Liver (tissue), 9 donors: Measurements from ENCODE around the gene FAM90A26. TPM values are rescaled to one million over a fixed set of nuclear protein-coding genes. Genes with fewer than 3 reads are reported as not detected.
A peak's percentile ranks its signal among the peaks of the same experiment; 100 is the strongest.
"Not testable (repeated sequence)": the region's sequence is repeated elsewhere in the genome, so short reads cannot be mapped to it uniquely, and the experiment has no call there.

Source experiments
- DNase-seq: peaks from one replicate; pipeline ENCODE4 v3.0.0-alpha.2; 2017; ENCODE audit warnings: low spot score
- H3K27ac ChIP-seq, 2 donors: one replicate each; pipeline ENCODE4 v1.7.0; 2013; ENCODE audit warnings: inconsistent platforms in 2 of 2, low read length in 2 of 2, control low read depth in 1 of 2, low read depth in 1 of 2, mild to moderate bottlenecking in 1 of 2
- H3K27me3 ChIP-seq, 4 donors: one replicate each; pipeline versions ENCODE4 v1.6.1 to v1.7.0; 2013; ENCODE audit warnings: low read length in 3 of 4, inconsistent platforms in 1 of 4, mild to moderate bottlenecking in 1 of 4, moderate library complexity in 1 of 4; ENCODE audit not compliant: control insufficient read depth in 4 of 4, insufficient read depth in 4 of 4
- H3K36me3 ChIP-seq, 4 donors: one replicate each; pipeline versions ENCODE4 v1.6.1 to v1.7.0; 2013; ENCODE audit warnings: low read length in 3 of 4, mild to moderate bottlenecking in 3 of 4, low read depth in 1 of 4, moderate library complexity in 1 of 4; ENCODE audit not compliant: control insufficient read depth in 4 of 4, insufficient read depth in 3 of 4
- H3K4me1 ChIP-seq, 4 donors: one replicate each; pipeline versions ENCODE4 v1.6.1 to v1.7.0; 2013; ENCODE audit warnings: low read length in 3 of 4, mild to moderate bottlenecking in 3 of 4, moderate library complexity in 1 of 4; ENCODE audit not compliant: control insufficient read depth in 4 of 4, insufficient read depth in 4 of 4
- H3K4me3 ChIP-seq, 3 donors: one replicate each; pipeline versions ENCODE4 v1.6.1 to v1.7.0; 2013; ENCODE audit warnings: low read length in 3 of 3, control low read depth in 1 of 3, low read depth in 1 of 3, mild to moderate bottlenecking in 1 of 3
- H3K9ac ChIP-seq, 2 donors: one replicate each; pipeline ENCODE4 v1.7.0; 2013; ENCODE audit warnings: low read length in 2 of 2, mild to moderate bottlenecking in 2 of 2, moderate library complexity in 2 of 2, control low read depth in 1 of 2, low read depth in 1 of 2
- H3K9me3 ChIP-seq, 4 donors: one replicate each; pipeline versions ENCODE4 v1.6.1 to v1.7.0; 2013; ENCODE audit warnings: low read length in 3 of 4; ENCODE audit not compliant: control insufficient read depth in 4 of 4
- FOXA2 ChIP-seq: IDR thresholded peaks from 2 replicates; pipeline ENCODE4 v1.6.1; 2016; ENCODE audit warnings: antibody characterized with exemption
- RAD21 ChIP-seq, 2 donors: IDR thresholded peaks; 2 replicates each; pipeline ENCODE4 v1.6.1; 2016; ENCODE audit warnings: antibody characterized with exemption in 2 of 2, mild to moderate bottlenecking in 2 of 2
- WGBS: extraction: QIAGEN DNeasy Blood & Tissue Kit; methylation state at CpG from one replicate; pipeline ENCODE4 v1.1.7; 2013; 5-methylcytosine and 5-hydroxymethylcytosine counted together
- polyA plus RNA-seq, 2 donors: library from polyadenylated mRNA; stranded (reverse) in 1 of 2; unstranded in 1 of 2; fragments of 200-250 nt in 1 of 2; fragments of >200 nt in 1 of 2; fragmentation: Nextera tagmentation in 1 of 2; extraction: Ambion mirVana in 1 of 2; gene quantifications; one replicate each; pipeline versions ENCODE4 v1.2.1 to v1.2.3, GENCODE V29; 2013 to 2015
- total RNA-seq, 2 donors: library from RNA; depleted of rRNA; stranded (reverse); fragments of >200 nt; gene quantifications; one replicate each; pipeline ENCODE4 v1.2.3, GENCODE V29; 2014
- TF ChIP-seq, protein P1 (sequence below): fragments of 150-350 bp; IDR thresholded peaks from 2 replicates; pipeline ENCODE4 v1.5.1; 2017; ENCODE audit warnings: improper control_type of control experiment, low read depth, low read length; ENCODE audit not compliant: missing input control
- donor health status: healthy.
- donor health status: healthy.
- donor health status: healthy.
- donor health status: healthy.
- donor health status: healthy.

FAM90A26 gene, protein sequence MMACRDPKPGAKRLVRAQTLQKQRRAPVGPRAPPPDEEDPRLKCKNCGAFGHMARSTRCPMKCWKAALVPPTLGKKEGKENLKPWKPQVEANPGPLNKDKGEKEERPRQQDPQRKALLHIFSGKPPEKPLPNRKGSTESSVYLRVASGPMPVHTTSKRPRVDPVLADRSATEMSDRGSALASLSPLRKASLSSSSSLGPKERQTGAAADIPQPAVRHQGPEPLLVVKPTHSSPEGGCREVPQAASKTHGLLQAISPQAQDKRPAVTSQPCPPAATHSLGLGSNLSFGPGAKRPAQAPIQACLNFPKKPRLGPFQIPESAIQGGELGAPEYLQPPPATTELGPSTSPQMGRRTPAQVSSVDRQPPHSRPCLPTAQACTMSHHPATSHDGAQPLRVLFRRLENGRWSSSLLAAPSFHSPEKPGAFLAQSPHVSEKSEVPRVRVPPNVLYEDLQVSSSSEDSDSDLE
- not detected for total RNA-seq
- not detected for polyA plus RNA-seq

DNA sequence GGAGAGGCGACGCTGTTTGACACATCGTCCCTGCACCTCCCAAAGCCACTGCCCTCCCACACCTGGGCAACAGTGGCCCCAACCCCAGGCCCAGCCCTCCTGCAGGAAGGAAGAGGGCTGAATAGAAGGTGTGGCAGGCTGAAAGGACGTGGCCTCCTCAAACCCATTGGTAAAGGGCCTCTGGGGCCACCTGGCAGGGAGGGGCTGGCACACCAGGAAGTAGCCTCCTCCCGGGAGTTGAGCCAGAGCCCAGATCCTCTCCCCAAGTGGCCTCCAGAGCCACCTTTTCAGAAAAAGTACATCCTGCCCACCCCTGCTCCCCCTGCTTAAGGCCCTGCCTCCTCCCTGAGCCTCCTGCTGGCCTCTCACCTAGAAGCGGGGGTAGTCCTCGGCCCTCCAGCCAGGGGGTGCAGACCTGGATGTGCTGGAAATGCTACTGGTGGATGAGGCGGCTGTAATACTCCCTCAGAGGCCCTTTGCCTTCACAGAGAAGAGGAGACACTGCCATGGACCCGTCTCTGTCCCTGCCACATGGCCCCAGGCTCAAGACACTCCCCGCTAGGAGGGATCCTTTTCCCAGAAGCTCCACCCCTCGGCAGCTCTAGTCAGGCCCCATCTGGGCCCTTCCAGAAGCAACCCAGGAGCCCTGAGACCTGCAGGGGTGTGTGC, at the start of gene FAM90A26:
FAM90A26 (plus strand) TSS at position 619 of the 669 bp plus-strand sequence. CDS start 2,764 bp downstream, outside the sequence.
- not testable (repeated sequence) for H3K27ac ChIP-seq, H3K36me3 ChIP-seq, H3K9me3 ChIP-seq, H3K4me1 ChIP-seq, H3K9ac ChIP-seq, DNase-seq, H3K4me3 ChIP-seq, H3K27me3 ChIP-seq
- WGBS: 73% methylated on average over 10 of the region's 11 CpGs

DNA sequence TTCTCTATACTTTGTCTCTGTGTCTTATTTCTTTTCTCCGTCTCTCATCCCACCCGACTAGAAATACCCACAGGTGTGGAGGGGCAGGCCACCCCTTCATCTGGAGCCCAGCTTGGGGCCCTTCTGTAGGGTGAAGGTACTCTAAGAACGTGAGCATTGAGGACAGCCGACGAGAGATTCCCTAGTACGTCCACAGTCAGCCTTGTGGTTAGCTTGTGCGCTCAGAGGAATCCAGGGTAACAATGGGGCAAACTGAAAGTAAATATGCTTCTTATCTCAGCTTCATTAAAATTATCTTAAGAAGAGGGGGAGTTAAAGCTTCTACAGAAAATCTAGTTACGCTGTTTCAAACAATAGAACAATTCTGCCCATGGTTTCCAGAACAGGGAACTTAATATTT, 47.5 kb upstream of the FAM90A26 start:
- H3K27me3 ChIP-seq, H3K27ac ChIP-seq, H3K36me3 ChIP-seq, H3K9me3 ChIP-seq, H3K9ac ChIP-seq, H3K4me1 ChIP-seq, DNase-seq, H3K4me3 ChIP-seq: not testable (repeated sequence)
- 43% methylated on average over 8 of the region's 8 CpGs for WGBS

GRCh38 chr4:9123572-9124007, 46.6 kb upstream of the FAM90A26 start:
- TF ChIP-seq RAD21 (IDR thresholded peaks at IDR 0.05) (peak in 1 of 2 donors; percentile 70), FOXA2 (peak; percentile 74)
- TF ChIP-seq, protein P1, sequence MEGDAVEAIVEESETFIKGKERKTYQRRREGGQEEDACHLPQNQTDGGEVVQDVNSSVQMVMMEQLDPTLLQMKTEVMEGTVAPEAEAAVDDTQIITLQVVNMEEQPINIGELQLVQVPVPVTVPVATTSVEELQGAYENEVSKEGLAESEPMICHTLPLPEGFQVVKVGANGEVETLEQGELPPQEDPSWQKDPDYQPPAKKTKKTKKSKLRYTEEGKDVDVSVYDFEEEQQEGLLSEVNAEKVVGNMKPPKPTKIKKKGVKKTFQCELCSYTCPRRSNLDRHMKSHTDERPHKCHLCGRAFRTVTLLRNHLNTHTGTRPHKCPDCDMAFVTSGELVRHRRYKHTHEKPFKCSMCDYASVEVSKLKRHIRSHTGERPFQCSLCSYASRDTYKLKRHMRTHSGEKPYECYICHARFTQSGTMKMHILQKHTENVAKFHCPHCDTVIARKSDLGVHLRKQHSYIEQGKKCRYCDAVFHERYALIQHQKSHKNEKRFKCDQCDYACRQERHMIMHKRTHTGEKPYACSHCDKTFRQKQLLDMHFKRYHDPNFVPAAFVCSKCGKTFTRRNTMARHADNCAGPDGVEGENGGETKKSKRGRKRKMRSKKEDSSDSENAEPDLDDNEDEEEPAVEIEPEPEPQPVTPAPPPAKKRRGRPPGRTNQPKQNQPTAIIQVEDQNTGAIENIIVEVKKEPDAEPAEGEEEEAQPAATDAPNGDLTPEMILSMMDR: peak; percentile 56
- H3K4me3 ChIP-seq, H3K4me1 ChIP-seq, DNase-seq, H3K9me3 ChIP-seq, H3K27ac ChIP-seq, H3K36me3 ChIP-seq, H3K27me3 ChIP-seq, H3K9ac ChIP-seq: not testable (repeated sequence)
- WGBS: under 1% methylated on average over 13 of the region's 13 CpGs

DNA sequence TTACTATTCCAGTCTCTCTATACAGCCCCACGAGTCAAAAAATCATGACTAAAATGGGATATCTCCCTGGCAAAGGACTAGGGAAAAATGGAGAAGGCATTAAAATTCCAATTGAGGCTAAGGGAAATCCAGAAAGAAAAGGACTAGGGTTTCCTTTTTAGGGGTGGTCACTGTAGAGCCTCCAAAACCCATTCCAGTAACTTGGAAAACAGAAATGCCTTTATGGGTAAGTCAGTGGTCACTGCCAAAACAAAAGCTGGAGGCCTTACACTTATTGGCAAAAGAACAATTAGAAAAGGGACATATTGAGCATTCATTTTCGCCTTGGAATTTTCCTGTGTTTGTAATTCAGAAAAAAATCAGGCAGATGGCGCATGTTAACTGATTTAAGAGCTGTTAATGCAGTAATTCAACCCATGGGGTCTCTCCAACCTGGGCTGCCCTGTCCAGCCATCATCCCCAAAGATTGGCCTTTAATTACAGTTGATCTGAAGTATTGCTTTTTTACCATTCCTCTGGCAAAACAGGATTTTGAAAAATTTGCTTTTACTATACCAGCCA, 44.5 kb upstream of the FAM90A26 start:
- H3K9me3 ChIP-seq, H3K4me1 ChIP-seq, H3K4me3 ChIP-seq, H3K36me3 ChIP-seq, H3K27ac ChIP-seq, H3K27me3 ChIP-seq, DNase-seq, H3K9ac ChIP-seq: not testable (repeated sequence)
- WGBS: 86% methylated on average over 3 of the region's 3 CpGs
- TF ChIP-seq RAD21 (IDR thresholded peaks at IDR 0.05): peak in 1 of 2 donors; percentile 16

DNA sequence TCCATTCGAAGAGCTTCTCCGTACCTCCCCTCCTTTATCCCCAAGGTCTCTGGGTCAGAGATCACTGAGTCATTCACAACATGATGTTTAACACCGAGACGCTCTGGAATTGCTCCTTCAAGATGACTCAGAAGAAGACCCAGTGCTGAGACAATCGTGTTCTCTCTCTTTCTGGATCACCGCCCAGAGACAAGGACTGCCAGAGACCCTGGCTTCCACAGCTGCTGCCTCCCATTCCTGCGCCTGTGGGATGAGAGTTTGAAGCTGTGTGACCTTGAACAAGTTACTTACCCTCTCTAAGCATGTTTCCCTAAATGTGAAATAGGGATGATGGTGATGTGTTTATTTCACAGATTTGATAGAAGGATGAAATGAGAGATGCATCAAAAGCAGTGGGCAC, 38.8 kb upstream of the FAM90A26 start:
- not testable (repeated sequence) for H3K9ac ChIP-seq, DNase-seq
- 78% methylated on average over 7 of the region's 7 CpGs for WGBS

GRCh38 chr4:9132849-9133248, 37.4 kb upstream of the FAM90A26 start:
- not testable (repeated sequence) for H3K27me3 ChIP-seq, DNase-seq, H3K4me3 ChIP-seq, H3K36me3 ChIP-seq, H3K27ac ChIP-seq, H3K4me1 ChIP-seq, H3K9ac ChIP-seq, H3K9me3 ChIP-seq
- WGBS: 95% methylated on average over 4 of the region's 4 CpGs

More for the DNA sequence above, 38.8 kb upstream of the FAM90A26 start:
- H3K4me1 ChIP-seq, H3K27me3 ChIP-seq, H3K27ac ChIP-seq, H3K4me3 ChIP-seq, H3K9me3 ChIP-seq, H3K36me3 ChIP-seq: not testable (repeated sequence)

GRCh38 chr4:9134011-9134410, 36.2 kb upstream of the FAM90A26 start:
- H3K27me3 ChIP-seq, H3K36me3 ChIP-seq, DNase-seq, H3K4me1 ChIP-seq, H3K4me3 ChIP-seq, H3K9me3 ChIP-seq, H3K9ac ChIP-seq, H3K27ac ChIP-seq: not testable (repeated sequence)
- whole genome bisulfite sequencing: 94% methylated on average over 5 of the region's 5 CpGs
